Mucosa of gallbladder (tissue), 1 donor: ENCODE data around the gene FOXL3. TPM values are rescaled to one million over a fixed set of nuclear protein-coding genes. Genes with fewer than 3 reads are reported as not detected.

Experiments used
- DNase-seq: peaks from one replicate; pipeline ENCODE4 v3.0.0-alpha.2; 2020; ENCODE audit warnings: low spot score
- total RNA-seq: library from RNA; stranded (reverse); gene quantifications from one replicate; pipeline ENCODE4 v1.2.1, GENCODE V29; 2021
- donor health status: DM: no; HTN: no; CAD: no.

FOXL3 gene
- total RNA-seq, 1 donor from 2014 or later = not detected

- no peak for DNase-seq
These were observed 12.4 kb downstream of the FOXL3 start for GRCh38 chr7:302054-302992.

- no peak for DNase-seq
These were observed 13.5 kb downstream of the FOXL3 start for GRCh38 chr7:303425-303824.

- no peak for DNase-seq
These were observed 14.1 kb downstream of the FOXL3 start for GRCh38 chr7:303884-304573.

- DNase-seq = no peak
These were observed 14.8 kb downstream of the FOXL3 start for GRCh38 chr7:304574-305409.

GRCh38 chr7:305410-306151, 15.6 kb downstream of the FOXL3 start:
- no peak for DNase-seq

GRCh38 chr7:307970-308369, 18.0 kb downstream of the FOXL3 start:
- DNase-seq = no peak

- DNase-seq = no peak
These were observed 19.7 kb downstream of the FOXL3 start for GRCh38 chr7:309586-310228.

GRCh38 chr7:311131-311680, 21.2 kb downstream of the FOXL3 start:
- no peak for DNase-seq

- no peak for DNase-seq
These were observed 21.8 kb downstream of the FOXL3 start for GRCh38 chr7:311796-312195.

- no peak for DNase-seq
These were observed 22.5 kb downstream of the FOXL3 start for GRCh38 chr7:312424-312823.

- no peak for DNase-seq
These were observed 24.9 kb downstream of the FOXL3 start for GRCh38 chr7:314853-315252.

GRCh38 chr7:315516-316265, 25.7 kb downstream of the FOXL3 start:
- no peak for DNase-seq

GRCh38 chr7:317643-318405, 27.9 kb downstream of the FOXL3 start:
- no peak for DNase-seq

GRCh38 chr7:318476-318875, 28.5 kb downstream of the FOXL3 start:
- DNase-seq = no peak

GRCh38 chr7:318878-319661, 29.1 kb downstream of the FOXL3 start:
- DNase-seq = peak; percentile 52

- DNase-seq = no peak
These were observed 30.3 kb downstream of the FOXL3 start for GRCh38 chr7:320297-320696.

- DNase-seq = peak; percentile 73
These were observed 32.2 kb downstream of the FOXL3 start for GRCh38 chr7:322111-322671.

- no peak for DNase-seq
These were observed 32.7 kb downstream of the FOXL3 start for GRCh38 chr7:322708-323111.
